ENCODE measurements around the gene NUP205.

NUP205 gene

GRCh38 chr7:135519233-135519688 is 38.5 kb upstream of the NUP205 start:
- Histone ChIP-seq H3K4me1 (ENCODE audit: control insufficient read depth in 5 of 5, insufficient read depth in 5 of 5, low read length in 5 of 5) (no peaks in the 10 kb centered on the region), H3K4me3 (ENCODE audit: low read depth in 1 of 5, low read length in 5 of 5) (no peak overlapping the region), H3K9ac (ENCODE audit: low read length in 5 of 5) (no peak overlapping the region), H3K36me3 (ENCODE audit: control insufficient read depth in 5 of 5, insufficient read depth in 5 of 5, low read length in 5 of 5) (no peaks in the 10 kb centered on the region), H3K27ac (ENCODE audit: low read depth, low read length) (no peak overlapping the region), H3K27me3 (ENCODE audit: control insufficient read depth in 5 of 5, insufficient read depth in 4 of 5, low read length in 5 of 5) (no peaks in the 10 kb centered on the region), H3K9me3 (ENCODE audit: control insufficient read depth in 5 of 5, low read length in 5 of 5) (peaks cover 0 to 4% (median 0%) of the 10 kb centered on the region in 5 donors)

- Histone ChIP-seq H3K36me3 (ENCODE audit: control insufficient read depth in 5 of 5, insufficient read depth in 5 of 5, low read length in 5 of 5) (no peaks in the 10 kb centered on the region), H3K4me3 (ENCODE audit: low read depth in 1 of 5, low read length in 5 of 5) (no peak overlapping the region), H3K9me3 (ENCODE audit: control insufficient read depth in 5 of 5, low read length in 5 of 5) (peaks cover 0 to 4% (median 0%) of the 10 kb centered on the region in 5 donors), H3K4me1 (ENCODE audit: control insufficient read depth in 5 of 5, insufficient read depth in 5 of 5, low read length in 5 of 5) (no peaks in the 10 kb centered on the region), H3K27me3 (ENCODE audit: control insufficient read depth in 5 of 5, insufficient read depth in 4 of 5, low read length in 5 of 5) (no peaks in the 10 kb centered on the region), H3K9ac (ENCODE audit: low read length in 5 of 5) (no peak overlapping the region), H3K27ac (ENCODE audit: low read depth, low read length) (no peak overlapping the region)
Measured at GRCh38 chr7:135519871-135520270, 37.8 kb upstream of the NUP205 start.

GRCh38 chr7:135522509-135522908 is 35.2 kb upstream of the NUP205 start:
- Histone ChIP-seq H3K9me3 (ENCODE audit: control insufficient read depth in 5 of 5, low read length in 5 of 5) (peaks cover 0 to 4% (median 0%) of the 10 kb centered on the region in 5 donors), H3K4me1 (ENCODE audit: control insufficient read depth in 5 of 5, insufficient read depth in 5 of 5, low read length in 5 of 5) (no peaks in the 10 kb centered on the region), H3K9ac (ENCODE audit: low read length in 5 of 5) (no peak overlapping the region), H3K4me3 (ENCODE audit: low read depth in 1 of 5, low read length in 5 of 5) (no peak overlapping the region), H3K27ac (ENCODE audit: low read depth, low read length) (no peak overlapping the region), H3K27me3 (ENCODE audit: control insufficient read depth in 5 of 5, insufficient read depth in 4 of 5, low read length in 5 of 5) (no peaks in the 10 kb centered on the region), H3K36me3 (ENCODE audit: control insufficient read depth in 5 of 5, insufficient read depth in 5 of 5, low read length in 5 of 5) (no peaks in the 10 kb centered on the region)

GRCh38 chr7:135523146-135523545 is 34.6 kb upstream of the NUP205 start:
- Histone ChIP-seq H3K4me1 (ENCODE audit: control insufficient read depth in 5 of 5, insufficient read depth in 5 of 5, low read length in 5 of 5) (no peaks in the 10 kb centered on the region), H3K27ac (ENCODE audit: low read depth, low read length) (no peak overlapping the region), H3K4me3 (ENCODE audit: low read depth in 1 of 5, low read length in 5 of 5) (no peak overlapping the region), H3K9ac (ENCODE audit: low read length in 5 of 5) (no peak overlapping the region), H3K9me3 (ENCODE audit: control insufficient read depth in 5 of 5, low read length in 5 of 5) (peaks cover 0 to 4% (median 0%) of the 10 kb centered on the region in 5 donors), H3K36me3 (ENCODE audit: control insufficient read depth in 5 of 5, insufficient read depth in 5 of 5, low read length in 5 of 5) (no peaks in the 10 kb centered on the region), H3K27me3 (ENCODE audit: control insufficient read depth in 5 of 5, insufficient read depth in 4 of 5, low read length in 5 of 5) (no peaks in the 10 kb centered on the region)

GRCh38 chr7:135525426-135525825 is 32.3 kb upstream of the NUP205 start:
- Histone ChIP-seq H3K9me3 (ENCODE audit: control insufficient read depth in 5 of 5, low read length in 5 of 5) (peaks cover 0 to 4% (median 0%) of the 10 kb centered on the region in 5 donors), H3K27ac (ENCODE audit: low read depth, low read length) (no peak overlapping the region), H3K4me1 (ENCODE audit: control insufficient read depth in 5 of 5, insufficient read depth in 5 of 5, low read length in 5 of 5) (no peaks in the 10 kb centered on the region), H3K36me3 (ENCODE audit: control insufficient read depth in 5 of 5, insufficient read depth in 5 of 5, low read length in 5 of 5) (no peaks in the 10 kb centered on the region), H3K9ac (ENCODE audit: low read length in 5 of 5) (no peak overlapping the region), H3K4me3 (ENCODE audit: low read depth in 1 of 5, low read length in 5 of 5) (no peak overlapping the region), H3K27me3 (ENCODE audit: control insufficient read depth in 5 of 5, insufficient read depth in 4 of 5, low read length in 5 of 5) (no peaks in the 10 kb centered on the region)

GRCh38 chr7:135527025-135527424 is 30.7 kb upstream of the NUP205 start:
- H3K4me3 ChIP-seq (ENCODE audit: low read depth in 1 of 5, low read length in 5 of 5): no peak overlapping the region
- no peak overlapping the region for H3K27ac ChIP-seq (ENCODE audit: low read depth, low read length)
- H3K27me3 ChIP-seq (ENCODE audit: control insufficient read depth in 5 of 5, insufficient read depth in 4 of 5, low read length in 5 of 5): no peaks in the 10 kb centered on the region
- H3K36me3 ChIP-seq (ENCODE audit: control insufficient read depth in 5 of 5, insufficient read depth in 5 of 5, low read length in 5 of 5): no peaks in the 10 kb centered on the region
- peaks cover 0 to 4% (median 0%) of the 10 kb centered on the region in 5 donors for H3K9me3 ChIP-seq (ENCODE audit: control insufficient read depth in 5 of 5, low read length in 5 of 5)
- no peaks in the 10 kb centered on the region for H3K4me1 ChIP-seq (ENCODE audit: control insufficient read depth in 5 of 5, insufficient read depth in 5 of 5, low read length in 5 of 5)
- H3K9ac ChIP-seq (ENCODE audit: low read length in 5 of 5): no peak overlapping the region

GRCh38 chr7:135536150-135536549 is 21.6 kb upstream of the NUP205 start:
- Histone ChIP-seq H3K36me3 (ENCODE audit: control insufficient read depth in 5 of 5, insufficient read depth in 5 of 5, low read length in 5 of 5) (no peaks in the 10 kb centered on the region), H3K27me3 (ENCODE audit: control insufficient read depth in 5 of 5, insufficient read depth in 4 of 5, low read length in 5 of 5) (no peaks in the 10 kb centered on the region), H3K9me3 (ENCODE audit: control insufficient read depth in 5 of 5, low read length in 5 of 5) (no peaks in the 10 kb centered on the region), H3K9ac (ENCODE audit: low read length in 5 of 5) (no peak overlapping the region), H3K4me1 (ENCODE audit: control insufficient read depth in 5 of 5, insufficient read depth in 5 of 5, low read length in 5 of 5) (peaks cover 0 to 11% (median 6%) of the 10 kb centered on the region in 5 donors), H3K27ac (ENCODE audit: low read depth, low read length) (no peak overlapping the region), H3K4me3 (ENCODE audit: low read depth in 1 of 5, low read length in 5 of 5) (no peak overlapping the region)

- no peaks in the 10 kb centered on the region for H3K27me3 ChIP-seq (ENCODE audit: control insufficient read depth in 5 of 5, insufficient read depth in 4 of 5, low read length in 5 of 5)
- no peak overlapping the region for H3K27ac ChIP-seq (ENCODE audit: low read depth, low read length)
- H3K9me3 ChIP-seq (ENCODE audit: control insufficient read depth in 5 of 5, low read length in 5 of 5): no peaks in the 10 kb centered on the region
- no peak overlapping the region for H3K4me3 ChIP-seq (ENCODE audit: low read depth in 1 of 5, low read length in 5 of 5)
- H3K36me3 ChIP-seq (ENCODE audit: control insufficient read depth in 5 of 5, insufficient read depth in 5 of 5, low read length in 5 of 5): no peaks in the 10 kb centered on the region
- no peak overlapping the region for H3K9ac ChIP-seq (ENCODE audit: low read length in 5 of 5)
- peaks cover 0 to 11% (median 6%) of the 10 kb centered on the region in 5 donors for H3K4me1 ChIP-seq (ENCODE audit: control insufficient read depth in 5 of 5, insufficient read depth in 5 of 5, low read length in 5 of 5)
Measured at GRCh38 chr7:135537453-135537852, 20.3 kb upstream of the NUP205 start.

- Histone ChIP-seq H3K9ac (ENCODE audit: low read length in 5 of 5) (no peak overlapping the region), H3K27ac (ENCODE audit: low read depth, low read length) (no peak overlapping the region), H3K27me3 (ENCODE audit: control insufficient read depth in 5 of 5, insufficient read depth in 4 of 5, low read length in 5 of 5) (no peaks in the 10 kb centered on the region), H3K36me3 (ENCODE audit: control insufficient read depth in 5 of 5, insufficient read depth in 5 of 5, low read length in 5 of 5) (no peaks in the 10 kb centered on the region), H3K4me3 (ENCODE audit: low read depth in 1 of 5, low read length in 5 of 5) (no peak overlapping the region), H3K4me1 (ENCODE audit: control insufficient read depth in 5 of 5, insufficient read depth in 5 of 5, low read length in 5 of 5) (peaks cover 0 to 11% (median 6%) of the 10 kb centered on the region in 5 donors), H3K9me3 (ENCODE audit: control insufficient read depth in 5 of 5, low read length in 5 of 5) (no peaks in the 10 kb centered on the region)
Measured at GRCh38 chr7:135537905-135538304, 19.8 kb upstream of the NUP205 start.

GRCh38 chr7:135538376-135538775 is 19.3 kb upstream of the NUP205 start:
- H3K27me3 ChIP-seq (ENCODE audit: control insufficient read depth in 5 of 5, insufficient read depth in 4 of 5, low read length in 5 of 5): no peaks in the 10 kb centered on the region
- H3K27ac ChIP-seq (ENCODE audit: low read depth, low read length): no peak overlapping the region
- H3K9ac ChIP-seq (ENCODE audit: low read length in 5 of 5): no peak overlapping the region
- H3K4me3 ChIP-seq (ENCODE audit: low read depth in 1 of 5, low read length in 5 of 5): no peak overlapping the region
- peaks cover 0 to 11% (median 6%) of the 10 kb centered on the region in 5 donors for H3K4me1 ChIP-seq (ENCODE audit: control insufficient read depth in 5 of 5, insufficient read depth in 5 of 5, low read length in 5 of 5)
- no peaks in the 10 kb centered on the region for H3K36me3 ChIP-seq (ENCODE audit: control insufficient read depth in 5 of 5, insufficient read depth in 5 of 5, low read length in 5 of 5)
- H3K9me3 ChIP-seq (ENCODE audit: control insufficient read depth in 5 of 5, low read length in 5 of 5): no peaks in the 10 kb centered on the region

GRCh38 chr7:135539629-135540028 is 18.1 kb upstream of the NUP205 start:
- no peaks in the 10 kb centered on the region for H3K27me3 ChIP-seq (ENCODE audit: control insufficient read depth in 5 of 5, insufficient read depth in 4 of 5, low read length in 5 of 5)
- H3K9ac ChIP-seq (ENCODE audit: low read length in 5 of 5): no peak overlapping the region
- no peak overlapping the region for H3K27ac ChIP-seq (ENCODE audit: low read depth, low read length)
- H3K36me3 ChIP-seq (ENCODE audit: control insufficient read depth in 5 of 5, insufficient read depth in 5 of 5, low read length in 5 of 5): no peaks in the 10 kb centered on the region
- H3K9me3 ChIP-seq (ENCODE audit: control insufficient read depth in 5 of 5, low read length in 5 of 5): no peaks in the 10 kb centered on the region
- no peak overlapping the region for H3K4me3 ChIP-seq (ENCODE audit: low read depth in 1 of 5, low read length in 5 of 5)
- peaks cover 0 to 11% (median 6%) of the 10 kb centered on the region in 5 donors for H3K4me1 ChIP-seq (ENCODE audit: control insufficient read depth in 5 of 5, insufficient read depth in 5 of 5, low read length in 5 of 5)

Data from subcutaneous abdominal adipose tissue (tissue), 5 donors.